MV-4-11 (cell line): ENCODE data around the gene CTDSP1.

ENCODE experiments used
- DNase-seq: peaks from one replicate; lab custom pipeline; 2025; lab: John Stamatoyannopoulos, UW

The CTDSP1 gene

DNA sequence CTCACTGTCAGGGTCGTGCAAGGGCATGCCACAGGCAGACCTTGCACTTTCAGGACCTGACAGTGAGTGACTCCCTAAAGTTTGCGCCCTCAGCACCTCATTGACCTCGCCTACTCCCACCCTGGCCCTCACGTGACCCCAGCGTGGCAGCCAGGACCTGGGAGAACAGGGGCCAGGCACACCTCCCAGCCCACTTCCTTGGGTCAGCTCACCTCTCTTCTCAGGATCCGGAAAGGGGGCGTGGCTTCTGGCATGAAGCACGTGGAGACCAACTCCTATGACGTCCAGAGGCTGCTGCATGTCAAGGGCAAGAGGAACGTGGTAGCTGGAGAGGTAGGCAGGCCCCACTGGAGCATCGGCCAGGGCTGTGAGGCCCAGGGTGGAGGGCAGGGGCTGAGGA is 28.1 kb downstream of the CTDSP1 start:
- DNase-seq, result no peak

DNA sequence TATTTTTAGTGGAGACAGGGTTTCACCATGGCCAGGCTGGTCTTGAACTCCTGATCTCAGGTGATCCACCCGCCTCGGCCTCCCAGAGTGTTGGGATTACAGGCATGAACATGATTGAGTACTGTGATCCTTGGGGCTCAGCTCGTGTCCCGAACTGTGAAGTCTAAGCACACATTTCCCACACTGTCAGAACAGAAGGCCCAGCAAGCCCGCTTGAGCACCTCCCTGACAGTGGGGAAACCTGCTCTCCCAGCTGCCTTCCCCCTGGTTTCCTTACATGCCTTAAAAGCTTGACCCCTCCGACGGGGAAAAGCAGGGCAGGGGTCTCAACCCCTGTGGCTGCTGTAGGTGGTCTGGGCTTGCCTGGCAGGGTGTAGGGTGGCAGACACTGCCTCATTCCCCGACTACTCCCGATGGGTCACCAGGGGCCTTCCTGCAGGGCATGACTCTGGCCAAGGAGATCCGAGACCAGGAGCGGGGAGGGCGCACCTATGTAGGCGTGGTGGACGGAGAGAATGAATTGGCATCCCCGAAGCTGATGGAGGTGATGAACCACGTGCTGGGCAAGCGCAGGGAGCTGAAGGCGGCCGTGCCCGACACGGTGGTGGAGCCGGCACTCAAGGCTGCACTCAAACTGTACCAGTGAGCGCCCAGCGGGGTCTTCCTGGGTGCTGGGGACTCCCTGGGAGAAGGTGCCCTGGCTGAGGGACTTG is 29.3 kb downstream of the CTDSP1 start:
- DNase-seq, result no peak

DNA sequence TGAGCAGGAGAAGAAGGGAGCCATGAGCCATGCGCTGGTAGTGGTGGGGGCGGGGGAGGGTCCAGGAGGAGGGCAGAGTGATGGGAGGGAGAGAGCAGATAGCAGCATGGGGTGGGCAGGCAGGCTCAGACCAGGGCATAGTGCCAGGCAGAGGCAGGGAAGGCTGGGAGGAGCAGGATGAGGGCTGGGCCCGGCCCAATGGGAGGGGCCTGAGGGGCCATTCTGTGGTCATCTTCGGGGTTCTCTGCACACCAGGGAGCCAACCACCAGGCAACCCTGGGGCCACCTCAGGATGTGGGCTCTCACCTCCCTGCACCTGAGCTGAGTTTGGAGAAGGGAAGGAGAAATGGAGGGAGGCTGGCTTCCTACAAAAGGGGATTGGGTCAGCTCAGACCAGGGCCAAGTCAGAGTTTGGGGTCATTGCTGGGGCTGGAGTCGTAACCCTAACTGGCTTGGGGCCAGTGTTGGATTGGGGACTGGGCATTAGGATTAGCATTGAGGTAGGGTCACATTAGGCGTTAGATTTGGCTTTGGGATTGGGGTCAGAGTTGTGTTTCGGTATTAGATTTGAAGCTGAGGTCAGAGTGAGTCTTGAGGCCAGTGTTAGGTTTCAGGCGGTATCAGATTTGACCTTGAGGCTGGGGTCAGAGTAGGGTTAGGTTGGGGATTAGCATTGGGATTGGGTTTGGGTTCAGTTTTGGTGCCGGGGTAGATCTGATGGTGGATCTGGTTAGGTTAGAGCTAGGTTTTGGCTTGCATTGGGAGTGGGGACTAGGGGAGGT is 30.4 kb downstream of the CTDSP1 start:
- no peak for DNase-seq

GRCh38 chr2:218430721-218431120 is 31.1 kb downstream of the CTDSP1 start:
- no peak for DNase-seq

DNA sequence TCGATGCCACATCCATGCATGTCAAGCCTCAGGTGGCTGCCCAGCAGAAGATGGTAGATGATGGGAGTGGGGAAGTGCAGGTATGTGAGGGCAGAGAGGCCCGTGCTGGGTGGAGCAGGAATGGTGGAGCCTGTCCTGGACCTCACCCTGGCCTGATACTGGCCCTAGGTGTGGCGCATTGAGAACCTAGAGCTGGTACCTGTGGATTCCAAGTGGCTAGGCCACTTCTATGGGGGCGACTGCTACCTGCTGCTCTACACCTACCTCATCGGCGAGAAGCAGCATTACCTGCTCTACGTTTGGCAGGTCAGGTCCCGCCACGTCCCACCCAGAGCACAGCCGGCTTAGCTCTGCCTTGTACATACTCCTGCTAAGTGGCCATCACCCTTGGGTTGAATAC is 32.2 kb downstream of the CTDSP1 start:
- DNase-seq, result no peak

GRCh38 chr2:218432676-218433365 is 33.2 kb downstream of the CTDSP1 start:
- no peak for DNase-seq

DNA sequence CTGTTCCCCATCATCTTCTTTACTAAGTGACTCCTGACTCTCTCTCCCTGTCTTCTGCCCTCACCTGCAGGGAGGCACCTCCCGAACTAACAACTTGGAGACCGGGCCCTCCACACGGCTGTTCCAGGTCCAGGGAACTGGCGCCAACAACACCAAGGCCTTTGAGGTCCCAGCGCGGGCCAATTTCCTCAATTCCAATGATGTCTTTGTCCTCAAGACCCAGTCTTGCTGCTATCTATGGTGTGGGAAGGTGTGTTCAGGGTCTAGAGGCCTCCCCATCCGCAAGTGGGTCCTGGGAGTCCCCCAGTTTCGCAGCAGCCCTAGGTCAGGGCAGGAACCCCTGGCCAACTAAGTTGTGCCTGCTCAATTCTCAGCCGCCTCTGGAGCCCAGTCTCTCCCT is 34.8 kb downstream of the CTDSP1 start:
- DNase-seq, result no peak

DNA sequence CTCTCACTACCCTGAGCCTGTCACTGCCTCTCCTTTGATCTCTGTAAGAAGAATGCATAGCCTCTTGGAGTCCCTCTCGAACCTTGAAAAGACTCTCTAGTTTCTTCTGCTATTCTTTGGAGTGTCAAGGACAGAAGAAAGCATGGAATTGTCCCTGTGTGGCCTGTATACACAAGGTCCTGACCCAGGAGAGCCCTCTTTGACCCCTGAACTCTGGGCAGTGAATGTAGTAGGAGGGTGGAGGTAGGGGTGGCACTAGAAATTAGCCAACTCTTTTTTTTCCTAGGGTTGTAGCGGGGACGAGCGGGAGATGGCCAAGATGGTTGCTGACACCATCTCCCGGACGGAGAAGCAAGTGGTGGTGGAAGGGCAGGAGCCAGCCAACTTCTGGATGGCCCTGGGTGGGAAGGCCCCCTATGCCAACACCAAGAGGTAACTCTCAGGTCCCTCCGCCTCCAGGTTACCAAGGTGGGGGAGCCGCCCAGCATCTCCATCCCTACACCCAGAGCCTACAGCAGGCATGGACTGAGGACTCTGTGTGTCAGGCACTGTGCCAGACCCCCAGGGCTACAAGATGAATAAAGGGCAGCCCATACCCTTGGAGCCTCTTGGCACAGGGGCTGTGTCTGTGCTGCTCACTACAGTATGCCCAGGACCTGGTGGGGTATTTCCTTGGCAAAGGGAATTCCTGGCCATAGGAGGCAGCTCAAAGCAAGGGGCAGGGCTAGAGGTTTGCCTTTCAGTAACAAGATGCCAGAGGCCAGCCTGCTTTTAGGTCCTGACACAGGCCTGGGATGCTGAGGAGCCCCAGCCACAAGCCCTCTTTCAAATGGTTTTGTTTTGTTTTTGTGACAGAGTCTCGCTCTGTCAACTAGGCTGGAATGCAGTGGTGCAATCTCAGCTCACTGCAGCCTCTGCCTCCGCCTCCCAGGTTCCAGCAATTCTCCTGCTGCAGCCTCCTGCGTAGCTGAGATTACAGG is 35.6 kb downstream of the CTDSP1 start:
- DNase-seq, result no peak

DNA sequence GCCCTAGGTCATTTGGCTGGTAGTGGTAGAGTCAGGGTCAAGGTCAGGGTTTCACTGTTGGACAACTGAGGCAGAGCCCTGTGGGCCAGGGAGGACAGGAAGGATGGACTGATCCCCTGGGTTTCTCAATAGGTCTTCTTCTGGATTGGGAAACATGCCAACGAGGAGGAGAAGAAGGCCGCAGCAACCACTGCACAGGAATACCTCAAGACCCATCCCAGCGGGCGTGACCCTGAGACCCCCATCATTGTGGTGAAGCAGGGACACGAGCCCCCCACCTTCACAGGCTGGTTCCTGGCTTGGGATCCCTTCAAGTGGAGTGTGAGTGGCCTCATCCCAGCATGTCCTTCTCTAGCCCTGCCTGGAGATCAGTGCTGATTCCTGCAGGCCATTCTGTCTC is 37.3 kb downstream of the CTDSP1 start:
- DNase-seq, result no peak

DNA sequence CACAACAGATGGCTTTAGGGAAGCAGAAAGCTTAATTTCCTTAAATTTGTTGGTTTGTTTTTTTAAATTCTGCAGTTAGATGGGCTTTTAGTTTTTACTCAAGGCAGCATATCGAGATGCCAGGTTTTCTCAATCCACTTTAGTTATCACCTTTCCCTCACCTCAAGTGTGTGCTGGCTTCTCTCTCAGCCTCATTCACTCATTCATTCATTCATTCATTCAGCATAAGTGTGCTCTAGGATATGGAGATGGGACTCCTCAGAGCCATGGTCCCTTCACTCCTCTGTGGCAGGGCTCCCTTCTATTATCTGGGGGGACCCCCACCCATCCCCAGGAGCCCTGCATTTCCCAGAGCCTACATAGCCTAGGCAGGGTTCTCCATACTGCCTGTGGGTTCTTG is 38.3 kb downstream of the CTDSP1 start:
- no peak for DNase-seq

DNA sequence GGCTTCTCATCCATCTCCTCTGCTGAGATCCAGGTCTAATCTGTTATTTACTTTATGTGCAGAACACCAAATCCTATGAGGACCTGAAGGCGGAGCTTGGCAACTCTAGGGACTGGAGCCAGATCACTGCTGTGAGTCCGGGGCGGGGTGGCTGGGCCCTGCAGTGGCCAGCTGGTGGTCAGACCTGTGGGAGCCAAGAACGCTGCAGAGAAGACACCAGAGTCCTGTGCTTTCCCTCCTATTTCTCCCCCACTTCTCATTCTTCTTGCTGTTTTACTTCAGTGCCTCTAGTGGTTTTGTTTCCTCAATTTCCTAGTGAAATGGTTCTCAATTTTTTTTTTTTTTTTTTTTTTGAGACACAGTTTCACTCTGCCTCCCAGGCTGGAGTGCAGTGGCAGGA is 38.9 kb downstream of the CTDSP1 start:
- DNase-seq, result peak; percentile 73

GRCh38 chr2:218444692-218445357 is 45.2 kb downstream of the CTDSP1 start:
- no peak for DNase-seq

- DNase-seq, result no peak
Observed at GRCh38 chr2:218445602-218446001, 45.9 kb downstream of the CTDSP1 start.

GRCh38 chr2:218446547-218446946 is 46.9 kb downstream of the CTDSP1 start:
- DNase-seq, result no peak

DNA sequence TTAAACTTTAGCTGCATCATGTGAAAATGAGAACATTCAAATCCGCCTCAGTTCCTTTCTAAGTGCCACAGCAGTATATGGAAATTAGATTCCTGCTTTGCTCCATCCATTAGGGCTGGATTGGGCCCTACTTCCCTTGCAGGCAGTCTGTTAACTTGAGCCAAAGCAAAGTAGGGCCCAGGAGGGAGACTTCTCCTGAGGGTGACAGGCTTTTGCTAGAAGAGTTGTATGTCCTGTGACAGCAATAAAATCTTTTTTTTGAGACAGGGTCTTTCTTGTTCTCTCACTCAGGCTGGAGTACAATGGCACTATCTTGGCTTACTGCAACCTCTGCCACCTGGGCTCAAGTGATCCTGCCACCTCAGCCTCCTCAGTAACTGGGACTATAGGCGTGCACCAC is 47.4 kb downstream of the CTDSP1 start:
- DNase-seq, result no peak

DNA sequence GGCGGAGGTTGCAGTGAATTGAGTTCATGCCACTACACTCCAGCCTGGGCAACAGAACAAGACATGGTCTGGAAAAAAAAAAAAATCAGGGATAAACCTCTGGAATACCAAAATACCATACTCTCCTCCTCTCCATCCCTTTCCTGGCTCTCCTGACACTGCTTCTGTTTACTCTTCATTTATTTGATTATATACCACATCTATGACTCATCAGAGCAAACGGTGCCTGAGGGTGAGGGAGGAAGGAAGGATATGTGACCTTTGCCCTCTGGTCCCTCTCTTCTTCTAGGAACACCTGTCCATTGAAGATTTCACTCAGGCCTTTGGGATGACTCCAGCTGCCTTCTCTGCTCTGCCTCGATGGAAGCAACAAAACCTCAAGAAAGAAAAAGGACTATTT is 49.3 kb downstream of the CTDSP1 start:
- DNase-seq, result no peak

DNA sequence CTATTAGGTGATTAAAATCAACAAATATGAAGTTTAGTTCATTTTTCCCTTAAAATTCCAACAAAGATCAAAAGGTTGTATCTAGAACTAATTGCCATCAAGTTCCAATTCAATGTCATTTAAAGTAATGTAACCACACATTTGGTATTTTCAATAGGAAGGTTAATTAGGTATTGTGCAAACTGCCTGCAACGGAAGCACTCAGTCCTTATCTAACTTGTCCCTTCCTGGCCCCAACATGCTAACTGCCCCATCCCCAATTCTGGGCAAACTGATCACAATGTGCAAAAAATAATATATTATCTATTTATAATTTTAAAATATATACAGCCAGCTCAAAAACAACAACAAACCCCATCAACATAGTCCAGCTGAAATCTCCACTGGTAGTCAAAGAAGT is 52.4 kb downstream of the CTDSP1 start:
- no peak for DNase-seq
